GM21737 (cell line): ENCODE data around the gene CYP2A6.

Experiments
- ATAC-seq: cut with Tn5 transposase; IDR thresholded peaks from one replicate; pipeline ENCODE4 v1.9.1; 2021; ENCODE audit warnings: mild to moderate bottlenecking, moderate library complexity; ENCODE audit not compliant: unreplicated experiment

Gene CYP2A6

DNA sequence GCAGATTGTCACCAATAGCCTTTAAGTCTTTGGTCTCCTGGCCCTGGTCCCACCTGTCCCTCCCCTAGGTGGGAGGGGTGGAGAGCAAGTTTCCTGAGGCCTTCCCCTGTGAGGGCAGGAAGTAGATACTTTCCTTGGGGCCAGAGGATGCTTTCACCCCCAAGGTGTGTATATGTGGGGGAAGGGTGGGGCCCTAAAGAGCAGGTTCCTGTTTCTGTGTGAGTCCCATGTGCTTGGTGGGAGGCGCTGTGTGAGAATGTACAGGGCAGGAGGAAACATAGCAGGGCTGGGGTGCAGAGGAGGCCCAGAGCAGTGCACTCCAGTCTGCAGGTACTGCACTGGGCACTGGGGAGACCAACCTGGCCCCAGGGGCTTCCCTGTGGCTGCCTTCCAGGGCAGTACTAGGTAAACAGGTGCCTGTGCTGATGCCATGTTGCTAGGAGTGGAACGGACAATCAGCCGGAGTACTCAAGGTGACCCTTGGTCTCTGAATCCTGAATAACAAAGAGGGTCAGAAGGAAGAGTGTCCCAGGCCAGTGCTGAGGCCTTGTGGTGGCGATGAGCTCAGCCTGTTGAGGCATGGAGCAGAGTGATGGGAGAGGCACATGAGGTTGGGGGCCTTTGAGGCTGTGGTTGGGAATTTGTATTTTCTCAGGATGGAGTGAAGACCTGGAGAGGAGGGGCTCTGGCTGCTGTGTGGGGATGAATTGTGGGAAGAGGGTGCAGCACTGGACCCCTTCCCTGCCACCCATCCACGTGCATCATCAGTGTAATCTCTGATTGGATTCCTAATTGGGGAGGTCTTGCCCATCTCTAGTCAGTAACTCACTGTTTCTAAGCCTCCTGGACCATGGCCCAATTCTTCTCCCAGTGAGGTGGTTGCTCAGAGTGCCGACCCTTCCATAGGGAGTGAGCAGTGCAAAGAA is 46.1 kb downstream of the CYP2A6 start:
- ATAC-seq: no peak

DNA sequence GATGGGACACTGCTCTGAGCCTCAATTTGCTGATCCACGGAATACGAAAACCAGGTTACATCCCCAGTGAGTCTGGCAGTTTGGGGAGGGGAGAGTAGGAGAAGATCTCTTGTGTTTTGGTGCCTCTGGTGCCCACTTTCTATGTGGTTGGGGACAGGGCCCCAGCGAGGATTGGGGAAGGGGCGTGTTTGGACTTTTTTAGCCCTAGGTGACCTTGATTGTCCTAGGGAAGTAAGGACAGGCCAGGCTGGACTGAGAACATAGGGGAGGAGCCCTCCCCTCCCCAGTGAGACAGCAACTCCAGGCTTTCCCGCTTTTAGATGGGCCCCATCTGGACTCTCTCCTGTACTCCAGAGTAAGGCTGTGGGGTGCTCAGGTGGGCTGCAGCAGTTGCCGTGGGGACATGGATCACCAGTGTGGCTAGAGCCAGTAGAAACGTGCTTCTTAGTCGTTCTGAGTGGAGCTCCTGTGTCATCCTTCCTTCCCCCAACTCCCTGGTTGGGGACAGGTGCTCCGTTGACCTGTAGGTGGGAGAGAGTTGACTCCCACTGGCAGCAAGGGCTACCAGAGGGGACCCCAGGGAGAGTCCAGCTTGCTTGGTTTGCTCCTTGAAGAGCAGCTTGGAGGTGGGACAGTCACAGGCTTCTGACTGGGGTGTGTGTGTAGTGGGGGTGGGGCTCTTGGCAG is 46.9 kb downstream of the CYP2A6 start:
- no peak for ATAC-seq

DNA sequence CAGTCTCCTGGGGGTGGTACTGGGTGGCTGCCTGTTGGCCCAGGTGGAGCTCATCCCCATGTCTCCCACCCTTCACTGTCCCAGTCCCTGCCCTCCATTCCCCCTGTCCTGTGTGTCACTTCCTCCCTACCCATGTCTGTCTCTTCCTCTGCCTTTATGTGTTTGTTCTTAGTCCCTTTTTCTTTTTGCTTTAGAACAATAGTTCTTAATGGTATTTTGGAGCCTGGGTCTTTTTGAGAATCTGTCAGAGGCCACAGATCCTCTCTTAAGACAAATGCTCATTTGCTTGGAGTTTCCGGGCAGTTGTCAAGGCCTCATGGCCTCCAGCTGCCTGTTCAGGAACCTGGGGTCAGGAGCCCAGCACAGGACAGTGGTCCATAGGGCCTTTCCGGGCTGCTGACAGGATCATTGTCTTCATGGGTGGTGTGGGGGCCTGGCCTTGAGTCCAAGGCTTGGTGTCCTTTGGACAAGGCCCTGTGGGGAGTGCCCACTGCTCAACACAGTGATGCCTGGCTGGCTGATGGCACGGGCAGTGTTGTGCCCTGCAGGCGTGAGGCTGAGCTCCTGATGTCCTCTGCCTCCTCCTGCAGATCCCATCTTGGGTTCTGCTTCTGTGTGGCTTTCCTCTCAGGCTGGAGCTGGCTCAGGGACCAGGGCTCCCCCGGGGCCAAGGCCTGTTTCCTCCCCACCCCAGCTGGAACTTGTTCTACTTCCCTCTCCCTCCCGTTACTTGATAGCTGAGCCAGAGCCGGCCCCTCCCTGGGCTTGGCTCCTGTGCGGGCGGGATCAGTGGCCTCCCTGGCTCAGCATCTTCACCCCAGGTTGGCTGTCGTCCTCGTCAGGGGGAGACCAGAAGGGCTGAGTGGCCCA is 47.7 kb downstream of the CYP2A6 start:
- no peak for ATAC-seq

DNA sequence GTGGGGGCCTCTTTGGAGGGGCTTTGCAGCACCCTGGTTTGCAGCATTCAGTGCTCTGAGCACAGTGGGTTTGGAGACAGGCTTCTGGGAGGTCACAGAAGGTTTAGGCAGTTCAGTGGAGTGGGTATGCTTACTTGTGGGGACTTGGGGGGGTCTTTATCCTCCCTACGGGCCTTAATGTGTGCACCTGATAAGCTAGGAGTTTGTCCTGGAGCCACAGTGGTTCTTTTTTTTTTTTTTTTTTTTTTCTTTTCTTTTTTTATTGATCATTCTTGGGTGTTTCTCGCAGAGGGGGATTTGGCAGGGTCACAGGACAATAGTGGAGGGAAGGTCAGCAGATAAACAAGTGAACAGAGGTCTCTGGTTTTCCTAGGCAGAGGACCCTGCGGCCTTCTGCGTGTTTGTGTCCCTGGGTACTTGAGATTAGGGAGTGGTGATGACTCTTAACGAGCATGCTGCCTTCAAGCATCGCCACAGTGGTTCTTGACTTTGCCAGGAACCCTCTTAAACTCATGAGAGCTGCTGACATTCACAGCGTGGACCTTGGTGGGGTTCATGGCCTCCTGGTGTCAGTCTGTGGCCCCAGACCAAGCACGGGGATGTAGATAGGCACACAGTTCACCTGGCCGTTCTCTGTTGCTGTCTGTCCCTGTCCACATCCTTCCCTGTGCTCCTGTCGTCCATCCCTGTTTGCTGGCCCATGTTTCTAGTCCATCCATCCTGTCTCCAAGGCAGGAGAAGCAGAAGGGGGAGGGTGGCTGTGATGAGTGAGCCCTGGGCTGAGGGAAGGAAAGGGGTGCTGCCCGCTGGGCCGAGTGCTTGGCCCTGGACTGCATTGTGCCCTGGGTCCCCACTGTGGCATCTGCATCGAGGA is 48.6 kb downstream of the CYP2A6 start:
- no peak for ATAC-seq

DNA sequence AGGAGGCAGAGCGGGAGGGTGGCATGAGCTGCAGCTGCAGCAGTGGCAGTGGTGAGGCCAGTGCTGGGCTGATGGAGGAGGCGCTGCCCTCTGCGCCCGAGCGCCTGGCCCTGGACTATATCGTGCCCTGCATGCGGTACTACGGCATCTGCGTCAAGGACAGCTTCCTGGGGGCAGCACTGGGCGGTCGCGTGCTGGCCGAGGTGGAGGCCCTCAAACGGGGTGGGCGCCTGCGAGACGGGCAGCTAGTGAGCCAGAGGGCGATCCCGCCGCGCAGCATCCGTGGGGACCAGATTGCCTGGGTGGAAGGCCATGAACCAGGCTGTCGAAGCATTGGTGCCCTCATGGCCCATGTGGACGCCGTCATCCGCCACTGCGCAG is 49.3 kb downstream of the CYP2A6 start:
- ATAC-seq: no peak

DNA sequence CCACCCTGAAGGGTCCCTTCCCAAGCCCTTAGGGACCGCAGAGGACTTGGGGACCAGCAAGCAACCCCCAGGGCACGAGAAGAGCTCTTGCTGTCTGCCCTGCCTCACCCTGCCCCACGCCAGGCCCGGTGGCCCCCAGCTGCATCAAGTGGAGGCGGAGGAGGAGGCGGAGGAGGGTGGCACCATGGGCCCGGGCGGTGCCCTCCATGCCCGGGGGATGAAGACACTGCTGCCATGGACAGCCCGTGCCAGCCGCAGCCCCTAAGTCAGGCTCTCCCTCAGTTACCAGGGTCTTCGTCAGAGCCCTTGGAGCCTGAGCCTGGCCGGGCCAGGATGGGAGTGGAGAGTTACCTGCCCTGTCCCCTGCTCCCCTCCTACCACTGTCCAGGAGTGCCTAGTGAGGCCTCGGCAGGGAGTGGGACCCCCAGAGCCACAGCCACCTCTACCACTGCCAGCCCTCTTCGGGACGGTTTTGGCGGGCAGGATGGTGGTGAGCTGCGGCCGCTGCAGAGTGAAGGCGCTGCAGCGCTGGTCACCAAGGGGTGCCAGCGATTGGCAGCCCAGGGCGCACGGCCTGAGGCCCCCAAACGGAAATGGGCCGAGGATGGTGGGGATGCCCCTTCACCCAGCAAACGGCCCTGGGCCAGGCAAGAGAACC is 49.8 kb downstream of the CYP2A6 start:
- no peak for ATAC-seq

DNA sequence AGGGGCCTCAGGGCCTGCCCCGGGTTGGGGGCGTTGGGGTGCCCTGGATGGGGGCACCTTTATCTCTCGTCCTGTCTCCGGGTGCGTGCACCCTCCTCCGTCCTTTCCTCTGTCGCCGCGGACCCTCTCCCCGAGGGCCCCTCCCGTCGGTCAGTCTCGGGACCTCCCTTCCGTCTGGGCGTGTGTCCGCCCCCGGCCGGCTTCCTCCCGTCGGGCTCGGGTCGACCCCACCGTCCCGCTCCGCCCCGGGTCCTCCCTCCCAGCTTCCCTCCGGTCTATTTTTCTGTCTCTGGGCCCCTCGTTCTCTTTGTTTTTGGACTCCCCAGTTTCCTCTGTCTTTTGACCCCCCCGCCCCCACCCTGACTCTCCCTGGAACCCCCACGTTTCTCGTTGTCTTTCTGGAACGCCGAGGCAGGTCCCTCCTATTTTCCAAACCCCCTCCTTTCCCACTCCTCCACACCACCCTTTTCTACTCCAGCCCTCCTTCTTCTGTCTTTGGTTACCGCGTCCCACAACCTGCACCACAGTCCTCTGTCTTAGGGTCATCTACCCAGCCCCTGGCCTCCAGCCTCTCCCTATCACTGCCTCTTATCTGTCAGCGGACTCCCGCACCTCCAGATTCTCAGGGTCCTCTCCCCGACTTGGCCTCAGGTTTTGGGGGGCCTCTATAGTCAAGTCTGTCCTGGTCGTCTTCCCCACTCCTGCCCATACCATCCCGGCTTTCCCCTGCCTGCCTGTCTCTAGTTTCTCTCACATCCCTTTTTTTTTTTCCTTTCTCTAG is 50.5 kb downstream of the CYP2A6 start:
- no peak for ATAC-seq

DNA sequence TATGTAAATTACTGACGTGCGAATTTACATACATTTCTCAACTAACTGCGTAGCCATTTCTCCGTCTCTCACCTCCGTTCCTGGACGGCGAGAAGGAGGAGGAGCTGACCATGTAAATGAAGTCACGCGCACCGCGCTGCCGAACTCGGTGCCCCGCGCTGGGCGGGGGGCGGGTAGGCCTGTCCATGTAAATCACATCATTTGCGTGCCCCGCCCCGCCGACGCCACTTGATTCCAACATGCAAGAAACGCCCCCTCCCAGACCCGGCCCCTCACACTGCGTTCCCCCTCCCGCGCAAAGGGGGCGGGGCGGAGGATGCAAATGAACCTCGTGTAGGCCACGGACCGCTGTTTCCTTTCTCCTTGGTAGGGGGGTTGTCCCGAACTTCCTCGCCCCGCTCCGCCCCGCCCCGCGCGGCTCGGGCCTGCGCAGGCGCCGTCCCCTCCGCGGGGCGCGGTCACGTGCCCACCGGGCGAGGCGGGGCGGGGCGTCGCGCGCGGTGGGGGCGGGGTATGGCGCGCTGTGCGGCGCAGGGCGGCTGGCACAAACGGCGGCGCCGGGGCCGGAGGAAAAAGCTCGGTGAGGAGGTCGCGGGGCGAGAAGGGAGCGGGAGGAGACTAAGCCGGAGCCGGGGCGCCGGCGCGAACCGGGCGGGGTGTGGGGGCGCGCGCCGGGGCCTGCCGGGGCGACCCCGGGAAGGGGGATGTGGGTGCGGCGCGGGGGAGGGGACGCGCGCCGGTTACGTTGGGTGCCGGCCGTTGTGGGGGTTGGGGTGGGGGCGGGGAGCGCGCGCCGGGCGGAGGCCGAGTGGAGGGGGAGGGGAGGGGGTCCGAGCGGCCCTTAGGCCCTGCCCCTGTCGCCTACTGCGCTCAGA is 51.3 kb downstream of the CYP2A6 start, which contains the start of gene EGLN2:
EGLN2 (plus strand) TSS at position 509 of the 875 bp plus-strand sequence. CDS start 1,382 bp downstream, outside the sequence.
- peak; percentile 72 for ATAC-seq

DNA sequence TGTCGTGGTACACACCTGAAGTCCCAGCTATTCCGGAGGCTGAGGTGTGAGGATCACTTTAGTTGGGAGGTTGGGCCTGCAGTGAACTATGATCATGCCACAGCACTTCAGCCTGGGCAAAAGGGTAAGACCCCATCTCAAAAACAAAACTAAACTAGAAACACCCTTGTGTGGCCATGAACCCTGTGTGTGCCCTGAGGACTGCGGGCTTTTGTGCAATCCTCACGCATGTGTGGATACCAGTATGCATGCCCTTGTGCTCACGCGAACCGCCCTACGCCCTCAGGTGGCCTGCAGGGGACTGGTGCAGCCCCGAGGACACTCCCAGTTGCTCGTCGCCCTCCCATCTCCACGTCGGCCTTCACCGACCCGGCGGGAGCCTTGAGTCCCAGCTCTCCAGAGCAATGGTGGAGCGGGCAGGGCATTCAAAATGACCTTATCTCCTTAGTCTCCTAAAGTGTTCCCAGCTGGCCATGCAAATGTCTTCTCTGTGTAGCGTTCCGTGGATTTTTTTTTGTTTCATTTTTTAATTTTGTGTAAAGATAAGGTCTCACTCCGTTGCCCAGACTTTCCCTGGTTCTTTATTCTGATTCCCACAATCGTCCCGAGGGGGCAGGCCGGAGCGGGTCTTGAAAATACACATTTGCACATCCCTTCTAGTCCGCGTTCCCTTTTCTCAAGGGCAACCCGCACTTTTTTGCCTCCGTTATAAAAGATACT is 52.1 kb downstream of the CYP2A6 start:
- ATAC-seq: peak; percentile 25

DNA sequence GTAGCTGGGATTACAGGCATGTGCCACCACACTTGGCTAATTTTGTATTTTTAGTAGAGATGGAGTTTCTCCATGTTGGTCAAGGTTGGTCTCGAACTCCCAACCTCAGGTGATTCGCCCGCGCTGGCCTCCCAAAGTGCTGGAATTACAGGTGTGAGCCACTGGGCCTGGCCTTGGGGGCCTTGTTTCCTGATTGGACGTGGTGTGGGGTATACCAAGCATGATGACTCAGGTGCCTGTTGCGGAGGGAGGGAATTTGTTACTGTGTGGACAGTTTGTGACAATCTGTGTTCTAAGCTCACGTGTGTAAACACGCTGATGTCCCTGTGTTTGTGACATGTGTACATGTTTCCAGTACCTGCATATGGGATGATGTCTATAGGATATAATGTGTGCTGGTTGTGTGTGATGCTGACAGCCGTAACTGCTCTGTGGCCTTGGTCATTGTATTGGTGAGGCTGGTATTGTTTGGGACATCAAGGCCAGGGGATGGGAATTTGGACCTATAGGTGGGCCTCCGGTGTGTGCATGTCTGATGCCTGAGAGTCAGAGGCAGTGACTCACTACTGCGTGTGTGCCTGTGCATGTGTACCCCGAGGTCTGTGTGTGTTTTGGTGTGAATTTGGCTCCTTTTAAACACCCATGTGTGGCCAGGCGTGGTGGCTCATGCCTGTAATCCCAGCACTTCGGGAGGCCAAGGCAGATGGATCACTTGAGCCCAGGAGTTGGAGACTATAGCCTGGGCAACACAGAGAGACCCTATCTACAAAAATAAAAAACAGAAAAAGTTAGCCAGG is 52.9 kb downstream of the CYP2A6 start:
- ATAC-seq: no peak
